ENCODE results near the gene HHAT.

DNA sequence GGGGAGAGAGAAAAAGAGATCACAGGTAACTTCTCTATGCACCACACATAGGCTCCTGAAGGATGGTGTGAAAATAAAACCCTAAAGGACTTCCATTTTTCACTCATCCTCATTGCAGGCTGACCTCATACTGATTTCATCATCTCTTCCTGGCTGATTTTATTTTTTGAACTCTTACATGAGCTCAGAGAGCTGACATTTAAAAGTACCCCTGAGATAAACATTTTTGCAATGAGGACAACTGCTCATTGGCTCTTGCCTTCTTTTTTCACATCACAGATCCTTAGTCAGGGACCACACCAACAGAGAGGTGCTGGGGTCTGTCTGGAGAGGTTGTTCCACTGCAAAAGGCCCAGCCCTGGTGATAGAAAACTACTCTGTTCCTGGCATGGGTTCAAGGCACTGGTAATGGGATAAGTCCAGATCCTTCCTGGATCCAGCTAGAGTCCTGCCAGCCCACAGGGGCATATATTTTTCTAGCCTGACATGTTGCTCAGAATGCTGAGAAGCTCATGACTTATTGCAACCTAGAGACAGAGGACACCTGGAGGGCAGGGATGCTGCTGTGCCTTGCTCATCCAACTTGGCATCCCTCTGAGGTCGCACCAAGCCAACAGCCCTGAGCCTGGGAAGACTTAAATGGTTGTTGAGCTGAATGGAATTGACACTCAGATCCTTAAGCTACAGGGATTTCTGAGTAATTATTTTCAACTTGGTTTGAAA, 360.0 kb downstream of the HHAT start:
- TF ChIP-seq, protein P1, sequence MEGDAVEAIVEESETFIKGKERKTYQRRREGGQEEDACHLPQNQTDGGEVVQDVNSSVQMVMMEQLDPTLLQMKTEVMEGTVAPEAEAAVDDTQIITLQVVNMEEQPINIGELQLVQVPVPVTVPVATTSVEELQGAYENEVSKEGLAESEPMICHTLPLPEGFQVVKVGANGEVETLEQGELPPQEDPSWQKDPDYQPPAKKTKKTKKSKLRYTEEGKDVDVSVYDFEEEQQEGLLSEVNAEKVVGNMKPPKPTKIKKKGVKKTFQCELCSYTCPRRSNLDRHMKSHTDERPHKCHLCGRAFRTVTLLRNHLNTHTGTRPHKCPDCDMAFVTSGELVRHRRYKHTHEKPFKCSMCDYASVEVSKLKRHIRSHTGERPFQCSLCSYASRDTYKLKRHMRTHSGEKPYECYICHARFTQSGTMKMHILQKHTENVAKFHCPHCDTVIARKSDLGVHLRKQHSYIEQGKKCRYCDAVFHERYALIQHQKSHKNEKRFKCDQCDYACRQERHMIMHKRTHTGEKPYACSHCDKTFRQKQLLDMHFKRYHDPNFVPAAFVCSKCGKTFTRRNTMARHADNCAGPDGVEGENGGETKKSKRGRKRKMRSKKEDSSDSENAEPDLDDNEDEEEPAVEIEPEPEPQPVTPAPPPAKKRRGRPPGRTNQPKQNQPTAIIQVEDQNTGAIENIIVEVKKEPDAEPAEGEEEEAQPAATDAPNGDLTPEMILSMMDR (IDR thresholded peaks at IDR 0.05): no peak
- TF ChIP-seq POLR2A (IDR thresholded peaks at IDR 0.05): no peak

All from esophagus squamous epithelium (tissue), 4 donors.